GM19452 (cell line): Measurements from ENCODE around the gene SV2A.
"Not testable (repeated sequence)": the region's sequence is repeated elsewhere in the genome, so short reads cannot be mapped to it uniquely, and the experiment has no call there.

Experiments
- ATAC-seq: cut with Tn5 transposase; IDR thresholded peaks from one replicate; pipeline ENCODE4 v1.9.1; 2021; ENCODE audit not compliant: unreplicated experiment

SV2A gene

DNA sequence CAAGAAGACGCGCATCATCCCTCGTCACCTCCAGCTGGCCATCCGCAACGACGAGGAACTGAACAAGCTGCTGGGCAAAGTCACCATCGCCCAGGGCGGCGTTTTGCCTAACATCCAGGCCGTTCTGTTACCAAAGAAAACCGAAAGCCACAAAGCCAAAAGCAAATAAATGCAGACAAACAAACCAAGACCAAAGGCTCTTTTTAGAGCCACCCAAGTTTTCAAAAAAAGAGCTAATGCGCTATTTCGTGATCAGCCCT lies 30.5 kb downstream of the SV2A start:
- ATAC-seq = not testable (repeated sequence)

DNA sequence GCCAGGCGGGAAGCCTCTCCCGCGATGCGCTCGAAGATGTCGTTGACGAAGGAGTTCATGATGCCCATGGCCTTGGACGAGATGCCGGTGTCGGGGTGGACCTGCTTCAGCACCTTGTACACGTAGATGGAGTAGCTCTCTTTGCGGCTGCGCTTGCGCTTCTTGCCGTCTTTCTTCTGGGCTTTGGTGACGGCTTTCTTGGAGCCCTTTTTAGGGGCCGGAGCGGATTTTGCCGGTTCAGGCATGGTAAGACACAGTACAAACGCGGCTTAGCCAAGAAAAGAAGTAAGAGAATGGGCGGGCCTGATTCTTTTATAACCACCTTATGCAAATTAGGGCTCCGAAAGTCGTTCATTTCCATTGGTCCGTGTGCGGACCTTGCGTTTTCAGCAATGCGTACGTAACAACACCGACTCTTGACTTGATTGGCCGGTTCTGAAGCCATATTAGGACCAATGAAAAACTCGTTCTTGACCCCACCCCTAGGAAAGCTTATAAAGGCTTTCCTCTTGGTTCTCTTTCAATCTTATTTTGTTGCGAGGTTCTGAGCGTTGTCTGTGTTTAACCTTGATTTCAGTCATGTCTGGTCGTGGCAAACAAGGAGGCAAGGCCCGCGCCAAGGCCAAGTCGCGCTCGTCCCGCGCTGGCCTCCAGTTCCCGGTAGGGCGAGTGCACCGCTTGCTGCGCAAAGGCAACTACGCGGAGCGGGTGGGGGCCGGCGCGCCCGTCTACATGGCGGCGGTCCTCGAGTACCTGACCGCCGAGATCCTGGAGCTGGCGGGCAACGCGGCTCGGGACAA lies 31.0 kb downstream of the SV2A start:
- peak; percentile 52 for ATAC-seq

- not testable (repeated sequence) for ATAC-seq
These were observed 31.6 kb downstream of the SV2A start for GRCh38 chr1:149886121-149886395.

GRCh38 chr1:149885339-149886120 lies 32.1 kb downstream of the SV2A start:
- ATAC-seq = no peak

- ATAC-seq = no peak
These were observed 33.0 kb downstream of the SV2A start for GRCh38 chr1:149884433-149885338.

DNA sequence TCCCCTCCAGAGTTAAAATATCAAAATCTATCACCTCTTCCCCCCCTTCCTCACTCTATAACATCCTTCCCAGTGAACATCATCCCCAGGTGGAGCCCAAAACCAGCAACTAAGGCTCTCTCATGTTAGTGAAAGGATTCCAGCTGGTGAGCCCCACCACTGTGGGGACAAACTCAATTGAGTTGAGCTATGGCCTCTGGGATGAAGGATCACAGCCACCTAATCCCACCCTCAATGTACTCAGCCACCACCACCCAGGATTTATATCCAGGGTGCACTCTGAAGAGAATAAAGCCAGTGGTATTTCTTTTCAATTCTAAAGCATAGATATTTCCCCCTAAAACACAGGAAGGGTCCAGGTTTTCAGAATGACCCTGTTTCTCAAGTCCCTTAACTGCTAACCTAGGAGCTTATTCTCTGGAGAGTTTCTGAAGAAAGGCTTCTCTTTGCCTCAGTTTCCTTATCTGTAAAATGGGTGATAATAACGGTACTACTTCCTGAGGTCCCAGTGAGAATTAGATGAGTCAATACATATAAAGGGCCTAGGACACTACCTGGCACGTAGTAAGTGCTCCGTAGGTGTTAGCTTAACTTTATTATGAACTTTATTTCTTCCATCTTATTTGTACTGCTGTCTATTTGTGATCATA lies 33.9 kb downstream of the SV2A start:
- no peak for ATAC-seq

DNA sequence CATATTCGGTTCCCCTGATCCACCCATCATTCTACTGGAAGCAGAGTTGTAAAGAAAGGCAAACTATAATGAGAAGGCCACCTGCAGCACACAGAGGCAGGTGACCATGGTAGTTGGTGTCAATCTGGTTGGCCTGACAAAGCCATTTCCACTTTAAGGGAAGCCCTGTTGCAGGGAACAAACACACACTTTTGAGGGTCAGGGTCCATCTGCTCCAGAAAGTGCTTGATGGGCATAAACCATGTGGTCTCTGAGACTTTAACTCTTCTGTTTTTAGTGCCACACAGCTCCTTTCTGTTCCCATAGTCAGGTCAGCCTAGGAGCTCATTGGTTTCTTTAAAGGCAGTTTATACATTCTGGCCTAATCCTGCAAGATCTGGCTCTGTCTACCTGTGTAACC lies 35.8 kb downstream of the SV2A start:
- no peak for ATAC-seq

DNA sequence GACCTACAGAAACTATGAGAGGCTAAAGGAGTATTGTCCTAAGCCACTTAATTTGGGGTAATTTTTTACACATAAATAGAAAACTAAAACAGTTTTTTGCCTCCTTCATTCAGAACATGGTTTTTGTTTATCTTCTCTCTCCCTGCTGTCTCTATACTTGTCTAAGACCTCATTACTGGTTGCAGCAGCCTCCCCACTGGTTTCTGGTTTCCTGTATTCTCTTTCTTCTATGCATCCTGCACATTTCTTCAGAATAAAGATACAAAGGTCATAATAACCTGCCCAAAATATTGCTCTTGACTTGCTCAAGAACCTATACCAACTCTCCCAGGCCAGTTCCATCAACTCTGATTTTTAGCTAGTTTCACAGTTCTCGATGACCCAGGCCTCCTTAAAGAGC lies 38.1 kb downstream of the SV2A start:
- ATAC-seq = no peak

GRCh38 chr1:149877211-149877946 lies 40.3 kb downstream of the SV2A start:
- no peak for ATAC-seq

- ATAC-seq = not testable (repeated sequence)
These were observed 44.6 kb downstream of the SV2A start for GRCh38 chr1:149873060-149873459.

- ATAC-seq = not testable (repeated sequence)
These were observed 50.8 kb downstream of the SV2A start for GRCh38 chr1:149866887-149867286.

GRCh38 chr1:149861497-149862054 lies 56.1 kb downstream of the SV2A start:
- not testable (repeated sequence) for ATAC-seq

DNA sequence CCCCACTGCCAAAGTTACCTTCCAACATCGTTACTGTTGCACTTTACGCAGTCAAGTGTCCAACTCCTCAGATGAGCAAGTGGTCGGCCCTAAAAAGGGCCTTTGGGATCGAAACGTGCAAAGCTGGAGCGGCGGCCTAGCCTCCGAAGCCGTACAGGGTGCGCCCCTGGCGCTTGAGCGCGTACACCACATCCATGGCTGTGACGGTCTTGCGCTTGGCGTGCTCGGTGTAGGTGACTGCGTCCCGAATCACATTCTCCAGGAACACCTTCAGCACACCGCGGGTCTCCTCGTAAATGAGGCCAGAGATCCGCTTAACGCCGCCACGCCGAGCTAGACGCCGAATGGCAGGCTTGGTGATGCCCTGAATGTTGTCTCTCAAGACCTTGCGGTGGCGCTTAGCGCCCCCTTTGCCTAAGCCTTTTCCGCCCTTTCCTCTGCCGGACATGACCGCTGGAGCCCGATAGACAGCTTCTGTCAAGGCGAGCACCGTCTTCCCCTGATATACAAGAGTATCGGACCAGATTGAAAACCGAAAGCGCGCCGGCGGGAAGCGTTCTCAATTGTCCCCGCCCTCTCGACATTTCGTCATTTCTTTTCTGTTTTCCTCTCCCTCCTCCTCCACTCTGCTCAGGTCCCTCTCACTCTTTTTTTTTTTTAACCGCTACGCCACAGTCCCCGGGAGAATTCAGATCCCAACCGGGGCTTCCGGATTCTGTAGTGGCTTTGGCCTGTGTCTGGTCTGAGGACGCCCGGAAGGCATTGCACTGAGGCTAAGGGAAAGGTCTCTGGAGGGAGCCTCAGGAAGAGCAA lies 56.8 kb downstream of the SV2A start:
- ATAC-seq = peak; percentile 60

- not testable (repeated sequence) for ATAC-seq
These were observed 57.4 kb downstream of the SV2A start for GRCh38 chr1:149860271-149860670.
